COLO668 (cell line): ENCODE results near the gene UBE2B.

Experiments
- DNase-seq: peaks from one replicate; lab custom pipeline; 2025; ENCODE audit not compliant: unreplicated experiment; lab: John Stamatoyannopoulos, UW

Gene UBE2B

DNA sequence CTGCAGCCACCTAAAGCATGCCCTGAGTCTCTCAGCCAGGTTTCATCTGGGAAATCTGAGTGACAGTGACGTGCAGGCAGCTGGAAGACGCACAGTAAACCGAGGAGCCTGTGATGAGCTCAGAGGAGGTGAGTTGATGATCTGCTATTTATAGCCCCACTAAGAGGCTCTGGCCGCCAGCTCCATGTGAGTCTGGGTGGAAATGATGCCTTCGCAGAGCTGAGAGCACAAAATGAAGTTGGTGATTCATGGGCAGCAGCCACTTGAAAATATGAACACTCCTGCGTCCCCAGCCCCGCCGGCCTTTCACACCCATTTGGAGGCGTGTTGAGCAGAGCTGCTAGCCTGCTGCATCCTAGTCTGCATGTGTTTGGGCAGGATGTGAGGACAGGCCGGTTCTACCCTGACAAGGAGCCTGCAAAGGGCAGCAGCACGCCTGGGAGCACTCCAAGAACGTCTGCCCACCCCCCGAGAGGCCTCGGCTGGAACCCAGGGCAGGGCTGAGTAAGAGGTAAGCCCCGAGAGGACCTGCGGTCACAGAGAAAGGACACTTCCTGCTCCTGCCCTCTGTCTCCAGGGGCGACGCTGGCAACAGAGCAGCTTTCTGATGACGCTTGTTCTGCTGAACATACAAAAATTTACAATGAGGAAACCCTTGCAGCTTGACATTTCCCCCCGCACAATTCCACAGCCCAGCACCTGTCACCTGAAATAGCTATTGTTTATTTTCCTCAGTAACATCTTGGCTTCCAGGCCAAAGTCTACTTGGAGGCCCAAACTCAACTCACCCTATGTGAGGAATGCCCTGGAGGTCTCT lies 65.4 kb downstream of the UBE2B start:
- DNase-seq = peak; percentile 84

DNA sequence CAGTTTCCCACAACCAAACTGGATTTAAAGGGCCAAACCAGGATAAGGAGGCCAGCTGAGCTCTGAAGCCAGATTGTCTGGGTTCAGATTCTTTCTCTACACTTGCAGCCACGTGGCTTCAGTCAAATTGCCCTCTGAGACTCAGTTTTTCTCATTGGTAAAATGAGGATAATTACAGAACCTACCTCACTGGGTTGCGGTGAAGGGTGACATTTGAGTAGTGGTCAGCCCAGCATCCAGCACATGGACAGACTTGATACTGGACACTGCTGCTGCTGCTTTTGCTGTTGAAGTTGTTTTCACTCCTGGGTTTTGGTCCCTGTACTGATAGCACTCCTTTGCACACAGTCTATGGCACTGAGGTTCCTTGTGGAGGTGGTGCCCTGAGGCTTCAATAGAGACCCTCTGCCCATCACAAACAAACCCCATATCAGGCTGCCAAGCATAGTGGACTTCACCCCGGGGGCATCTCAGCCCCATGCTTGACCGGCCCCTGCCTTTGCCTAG lies 66.0 kb downstream of the UBE2B start:
- DNase-seq = no peak

DNA sequence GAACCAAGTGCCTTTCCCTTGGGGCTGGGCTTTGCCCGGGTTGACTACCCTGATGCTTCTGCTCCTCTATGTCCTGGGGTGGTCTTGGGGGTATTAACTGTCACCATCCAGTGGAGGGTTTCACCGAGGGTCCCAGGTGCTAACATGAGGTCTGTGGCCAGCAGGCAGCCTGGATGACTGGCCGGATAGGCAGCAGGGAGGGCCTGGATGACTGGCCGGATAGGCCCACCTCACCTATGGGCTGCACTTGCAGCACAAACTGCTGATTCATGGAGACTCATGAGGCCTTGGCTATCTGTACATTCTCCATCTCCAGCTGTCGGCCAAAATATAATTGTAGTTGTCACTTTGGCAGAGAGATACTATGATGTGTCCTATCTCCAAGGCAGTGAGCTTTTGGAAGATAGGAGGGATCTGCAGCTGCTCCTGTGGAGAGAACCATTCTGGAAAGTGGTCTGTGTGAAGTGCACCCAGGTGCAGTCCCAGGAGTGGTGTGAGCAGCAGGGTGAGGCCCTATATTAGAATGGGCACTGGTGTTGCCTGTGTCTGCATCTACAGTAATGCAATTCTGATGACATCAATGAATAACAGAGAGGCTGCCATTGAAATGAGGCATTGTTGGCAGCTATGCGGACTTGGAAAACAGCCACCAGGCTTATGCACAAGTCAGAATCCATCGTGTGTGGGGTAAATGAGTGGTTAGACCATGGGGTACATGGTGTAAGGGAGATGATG lies 66.6 kb downstream of the UBE2B start:
- DNase-seq = peak; percentile 15

DNA sequence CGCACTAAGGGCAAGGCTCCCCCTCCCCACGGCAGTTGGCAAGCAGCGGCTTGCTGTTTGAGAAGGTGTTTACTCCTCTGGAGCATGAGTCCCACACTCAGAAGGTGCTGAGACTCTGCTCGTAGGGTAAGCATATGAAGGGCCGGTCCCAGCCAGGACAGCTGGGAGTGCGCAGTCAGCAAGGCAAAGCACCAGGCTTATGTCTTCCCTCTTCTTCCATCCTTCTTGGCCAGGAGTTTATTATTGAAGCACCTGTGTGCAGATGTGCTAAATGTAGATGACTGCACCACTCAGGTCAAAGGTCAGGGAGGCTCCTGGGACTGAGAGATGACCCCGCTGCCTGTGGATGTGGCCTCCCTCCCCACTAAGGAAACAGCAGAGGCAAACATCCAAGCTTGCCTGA lies 67.4 kb downstream of the UBE2B start:
- no peak for DNase-seq

DNA sequence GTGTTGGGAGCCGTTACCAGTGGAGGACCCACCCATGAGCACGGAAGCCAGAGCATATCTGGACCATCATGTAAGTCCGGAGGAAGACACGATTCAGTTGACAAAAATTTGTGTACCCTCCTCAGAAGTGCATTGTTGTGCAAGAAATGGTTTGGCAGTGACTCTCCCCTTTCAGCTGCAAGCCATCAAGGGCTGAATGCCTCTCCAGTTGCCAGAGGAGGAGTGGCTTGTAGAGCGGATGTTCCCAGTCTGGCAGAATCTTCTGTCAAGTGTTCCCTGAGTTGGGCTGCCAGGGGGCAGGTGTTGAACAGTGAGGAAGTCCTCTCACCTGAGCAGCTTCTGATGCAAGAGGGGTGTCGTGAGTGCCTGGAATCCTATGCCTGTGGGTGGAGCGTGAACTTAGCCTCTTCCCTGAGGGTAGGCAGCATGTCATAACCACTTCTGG lies 67.9 kb downstream of the UBE2B start:
- DNase-seq = peak; percentile 82

DNA sequence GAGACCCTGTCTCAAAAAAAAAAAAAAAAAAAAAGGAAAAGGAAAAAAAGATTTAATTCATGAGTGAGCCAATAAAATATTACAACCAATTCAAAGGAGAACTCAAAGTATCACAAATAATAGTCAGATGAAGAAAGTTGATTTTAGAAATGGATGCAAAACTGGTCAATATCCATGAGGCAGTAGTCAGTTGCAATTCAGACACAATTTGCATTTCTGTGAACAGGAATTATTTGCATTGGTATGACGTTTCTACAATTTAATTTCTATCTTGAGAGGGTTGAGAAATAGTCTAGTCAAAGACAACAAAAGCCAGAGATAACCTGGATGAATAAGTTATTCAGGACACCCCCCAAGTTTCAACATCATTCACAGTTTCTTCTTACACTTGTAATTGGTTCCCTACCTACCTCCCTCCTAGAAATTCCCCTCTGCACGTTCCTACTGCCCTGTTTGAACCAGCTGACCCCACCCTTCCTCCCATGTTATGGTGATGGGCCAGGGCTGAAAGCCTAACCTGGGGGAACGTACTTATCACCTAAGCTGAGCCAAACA lies 68.9 kb downstream of the UBE2B start:
- DNase-seq = no peak
